ENCODE results near the gene RAPGEF1.

RAPGEF1 gene

DNA sequence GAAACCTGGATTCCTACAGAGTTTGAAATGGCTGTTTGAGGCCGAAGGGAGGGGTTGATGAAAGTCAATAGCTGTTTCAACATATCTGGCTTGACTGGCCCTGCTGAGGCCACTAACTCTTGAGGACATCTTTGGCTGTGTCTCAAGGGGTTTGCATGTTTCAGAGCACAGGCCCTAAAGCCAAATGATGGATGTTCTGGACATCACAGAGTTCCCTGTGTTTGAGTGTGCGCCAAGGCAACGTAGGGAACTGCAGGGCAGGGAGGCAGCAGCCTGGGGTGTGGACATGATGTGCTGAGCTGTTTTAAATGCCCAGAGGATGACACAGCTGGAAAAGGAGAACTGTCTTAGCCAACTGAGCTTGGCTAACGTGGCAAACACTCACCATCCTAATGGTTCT is 89.6 kb downstream of the RAPGEF1 start:
- no peak for DNase-seq (ENCODE audit: low spot score)

- DNase-seq (ENCODE audit: low spot score) = no peak
Measured at GRCh38 chr9:131649646-131650045, 90.2 kb downstream of the RAPGEF1 start.

- DNase-seq (ENCODE audit: low spot score) = no peak
Measured at GRCh38 chr9:131645078-131645776, 94.6 kb downstream of the RAPGEF1 start.

DNA sequence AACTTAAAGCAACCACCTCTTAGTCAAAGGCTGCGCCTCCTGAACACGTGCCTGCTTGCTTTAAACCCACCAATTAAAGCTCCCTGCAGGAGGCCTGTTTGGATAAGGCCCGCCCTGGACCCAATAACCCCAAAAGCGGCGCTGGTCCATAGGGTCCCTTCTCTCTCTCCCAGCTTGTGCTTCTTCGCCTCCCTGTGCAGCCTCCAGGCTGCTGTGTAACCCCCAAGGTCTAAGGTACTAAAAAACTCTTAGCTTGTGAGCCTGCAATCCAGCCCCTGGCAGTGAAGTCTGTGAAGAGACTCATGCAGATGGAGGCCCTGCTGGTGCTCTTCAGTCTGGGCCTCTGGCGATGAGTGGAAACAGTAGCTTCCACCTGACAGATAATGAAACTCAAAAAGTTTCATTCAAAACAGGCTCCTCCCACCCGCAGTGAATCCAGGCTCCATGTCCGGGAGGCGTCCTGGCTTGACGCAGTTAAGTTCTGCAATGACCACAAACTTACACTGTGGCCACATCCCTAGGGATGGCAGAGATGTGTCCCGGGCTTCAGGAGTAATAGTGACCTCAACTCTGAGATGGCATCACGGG is 97.3 kb downstream of the RAPGEF1 start:
- DNase-seq (ENCODE audit: low spot score) = no peak

DNA sequence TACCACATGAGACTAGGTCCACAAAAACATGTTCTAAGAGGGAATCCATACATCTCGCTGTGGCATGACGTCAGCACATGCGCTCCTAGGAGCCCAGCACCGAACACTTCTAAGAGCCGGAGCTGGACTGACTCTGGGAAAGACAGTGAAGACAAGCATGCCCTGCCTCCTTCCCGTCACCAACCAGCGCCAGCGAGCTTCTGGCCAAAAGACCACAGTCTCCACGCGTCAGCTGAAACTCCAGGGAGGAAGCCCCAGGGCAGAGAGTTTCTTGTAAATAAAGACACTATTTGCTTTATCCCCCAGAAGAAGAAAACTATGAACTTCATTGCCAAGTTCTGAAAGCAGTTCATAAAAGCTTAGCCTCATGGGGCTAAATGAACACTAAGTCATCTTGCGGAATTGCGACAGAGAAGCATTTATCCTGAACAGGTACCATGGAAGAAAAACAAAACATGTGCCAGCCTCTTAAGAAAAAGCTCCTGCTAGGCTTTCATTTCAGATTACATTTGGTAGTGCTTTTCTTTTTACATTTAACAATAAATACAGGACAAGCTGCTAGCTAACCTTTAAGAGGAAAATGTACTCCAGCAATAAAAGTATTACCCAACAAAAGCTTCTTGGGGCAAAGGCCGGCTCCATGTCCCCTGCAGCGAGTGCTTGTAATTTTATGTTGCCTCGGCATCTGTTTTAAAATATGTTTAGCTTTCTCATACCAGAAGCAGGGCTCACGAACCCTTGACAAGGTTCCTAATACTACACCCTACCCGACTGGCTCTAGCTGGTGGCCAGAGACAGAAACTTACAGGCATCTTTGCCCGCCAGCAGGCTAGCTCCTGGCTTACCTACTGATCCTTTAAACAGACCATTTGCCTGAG is 98.0 kb downstream of the RAPGEF1 start:
- peak; percentile 49 for DNase-seq (ENCODE audit: low spot score)

DNA sequence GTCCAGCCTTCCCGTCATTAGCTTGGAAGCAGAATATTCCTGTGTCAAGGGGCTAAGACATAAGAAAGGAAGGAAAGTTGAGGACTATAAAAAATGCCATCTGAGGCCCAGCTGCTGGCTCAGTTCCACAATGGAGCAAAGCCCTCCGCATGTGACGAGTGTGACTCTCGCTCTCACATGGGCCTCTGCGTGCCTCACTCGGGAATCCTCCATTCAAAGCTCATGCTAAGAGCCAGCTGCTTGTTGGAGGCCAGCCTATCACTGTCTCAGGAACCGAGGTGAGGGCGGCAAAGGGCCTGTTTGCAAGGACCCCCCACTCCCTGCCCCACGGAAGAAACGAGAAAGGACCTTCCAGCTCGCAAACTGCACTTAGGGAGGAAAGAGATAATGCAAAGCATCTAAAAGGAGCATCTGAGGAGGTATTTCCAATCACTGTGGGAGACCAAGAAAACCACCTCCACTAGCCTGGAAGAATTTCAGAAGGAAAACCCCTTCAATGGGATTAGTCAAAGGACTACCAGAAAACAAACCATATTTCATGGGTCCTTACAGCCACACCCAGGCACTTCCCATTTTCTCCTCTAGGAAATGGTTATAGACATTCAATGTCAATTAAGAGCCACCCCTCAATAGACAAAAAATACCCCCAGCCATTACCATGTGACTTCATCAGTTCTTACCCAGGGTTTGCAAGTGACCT is 99.3 kb downstream of the RAPGEF1 start:
- no peak for DNase-seq (ENCODE audit: low spot score)

DNA sequence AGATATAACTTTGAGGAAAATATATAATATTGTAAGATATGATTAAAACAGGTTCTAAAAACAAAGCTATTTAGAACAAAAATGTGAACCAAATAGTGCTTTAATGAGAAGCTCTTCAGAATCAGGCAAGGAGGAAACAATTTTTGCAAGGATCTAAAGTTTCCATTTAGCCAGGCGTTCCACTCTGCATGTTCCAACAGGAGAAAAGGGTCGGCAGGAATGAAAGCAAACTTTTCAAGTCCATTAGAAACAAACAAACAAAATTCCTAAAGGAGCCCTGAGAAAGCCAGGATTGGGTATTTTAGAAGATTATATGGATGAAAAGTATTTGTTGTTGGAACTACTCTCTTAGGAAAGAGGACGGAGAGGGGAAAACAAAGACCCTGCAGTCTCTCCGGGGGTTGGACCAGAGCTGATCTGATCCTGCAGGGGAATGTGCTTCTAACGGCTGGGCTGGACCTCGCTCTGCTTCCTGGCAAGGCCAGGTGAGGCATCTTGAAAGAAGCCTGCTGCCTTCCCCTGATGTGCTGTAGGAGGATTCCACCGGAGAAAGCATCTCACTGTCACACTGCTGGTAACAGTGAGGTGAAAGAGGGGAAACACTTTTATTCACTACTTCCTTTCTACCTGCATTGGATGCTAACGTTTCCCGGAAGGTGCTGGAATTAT is 100.0 kb downstream of the RAPGEF1 start:
- DNase-seq (ENCODE audit: low spot score) = no peak

DNA sequence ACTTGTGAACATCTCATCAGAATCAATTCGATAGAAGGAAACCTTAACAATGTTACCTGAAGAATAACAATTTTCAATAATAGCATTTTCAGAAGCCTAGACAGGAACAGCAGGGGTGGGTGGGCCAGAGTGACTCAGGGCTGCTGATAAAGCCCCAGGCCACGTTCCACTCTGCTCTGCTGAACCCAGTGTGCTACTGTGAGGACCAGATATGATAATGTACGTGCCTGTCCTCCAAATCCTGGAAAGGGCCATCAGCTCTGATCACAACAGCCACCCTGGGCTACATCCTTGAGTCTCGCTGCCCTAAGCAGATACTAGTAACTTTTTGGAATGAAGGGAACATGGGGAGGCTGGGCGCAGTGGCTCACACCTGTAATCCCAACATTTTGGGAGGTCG is 103.3 kb downstream of the RAPGEF1 start:
- DNase-seq (ENCODE audit: low spot score) = no peak

GRCh38 chr9:131635892-131636291 is 104.0 kb downstream of the RAPGEF1 start:
- no peak for DNase-seq (ENCODE audit: low spot score)

DNA sequence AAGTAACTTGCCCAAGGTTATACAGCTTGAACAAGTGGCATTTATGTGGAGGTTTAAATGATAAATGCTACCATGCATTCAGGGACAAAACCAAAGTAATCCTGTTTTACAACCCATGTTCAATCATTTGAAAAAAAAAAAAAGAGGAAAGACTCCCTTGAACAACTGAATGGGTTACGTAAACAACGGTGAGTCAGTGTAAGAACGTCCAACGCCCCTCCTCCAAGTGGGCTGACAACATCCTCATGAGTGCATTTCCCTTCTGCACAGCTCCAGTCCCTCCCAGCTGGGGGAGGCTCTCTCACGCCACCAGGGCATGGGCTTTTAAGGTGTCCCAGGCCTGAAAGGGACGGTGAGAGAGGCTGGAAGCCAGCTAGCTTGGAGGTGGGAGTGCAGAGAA is 104.6 kb downstream of the RAPGEF1 start:
- DNase-seq (ENCODE audit: low spot score) = peak; percentile 77

DNA sequence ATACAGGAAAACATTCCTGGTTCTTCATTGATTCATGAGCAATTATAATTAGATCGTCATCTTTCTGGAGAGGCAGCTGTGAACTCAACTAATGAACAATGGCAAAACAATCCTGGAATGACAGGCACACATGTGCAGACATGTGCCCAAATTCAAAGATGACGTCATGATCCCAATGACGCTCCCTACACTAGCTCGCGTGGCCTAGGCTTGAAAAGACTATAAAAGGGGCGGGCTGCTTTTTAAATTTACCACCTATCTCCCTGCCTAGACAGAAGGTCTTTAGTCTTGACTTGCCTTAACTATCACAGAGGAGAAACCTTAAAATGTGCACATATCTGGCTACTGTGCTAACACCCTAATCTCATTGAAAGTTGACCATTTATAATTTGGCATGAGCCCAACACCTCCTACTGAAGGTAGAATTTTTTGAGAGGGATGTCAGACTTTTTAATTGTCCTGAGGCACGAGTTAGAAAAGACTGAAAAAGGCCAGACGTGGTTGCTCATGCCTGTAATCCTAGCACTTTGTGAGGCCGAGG is 106.3 kb downstream of the RAPGEF1 start:
- DNase-seq (ENCODE audit: low spot score) = no peak

DNA sequence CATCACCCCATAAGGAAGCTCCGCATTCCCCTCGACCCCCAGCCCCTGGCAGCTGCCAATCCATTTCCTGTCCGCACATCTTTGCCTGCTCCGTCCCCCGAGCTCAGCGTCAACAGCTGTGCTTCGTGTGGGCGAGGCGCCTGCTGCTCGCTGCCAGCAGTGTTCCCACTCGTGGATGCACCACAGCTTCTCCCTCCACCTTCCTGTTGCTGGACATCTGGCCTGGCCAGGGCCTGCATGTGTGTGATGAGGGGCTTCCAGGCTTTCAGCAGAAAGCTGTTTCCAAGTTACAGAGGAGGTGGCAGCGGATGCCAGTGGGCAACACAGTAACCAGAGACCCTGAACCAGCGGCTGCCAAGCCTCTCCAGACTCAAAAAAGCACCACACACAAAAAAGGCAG is 108.6 kb downstream of the RAPGEF1 start:
- DNase-seq (ENCODE audit: low spot score) = no peak

DNA sequence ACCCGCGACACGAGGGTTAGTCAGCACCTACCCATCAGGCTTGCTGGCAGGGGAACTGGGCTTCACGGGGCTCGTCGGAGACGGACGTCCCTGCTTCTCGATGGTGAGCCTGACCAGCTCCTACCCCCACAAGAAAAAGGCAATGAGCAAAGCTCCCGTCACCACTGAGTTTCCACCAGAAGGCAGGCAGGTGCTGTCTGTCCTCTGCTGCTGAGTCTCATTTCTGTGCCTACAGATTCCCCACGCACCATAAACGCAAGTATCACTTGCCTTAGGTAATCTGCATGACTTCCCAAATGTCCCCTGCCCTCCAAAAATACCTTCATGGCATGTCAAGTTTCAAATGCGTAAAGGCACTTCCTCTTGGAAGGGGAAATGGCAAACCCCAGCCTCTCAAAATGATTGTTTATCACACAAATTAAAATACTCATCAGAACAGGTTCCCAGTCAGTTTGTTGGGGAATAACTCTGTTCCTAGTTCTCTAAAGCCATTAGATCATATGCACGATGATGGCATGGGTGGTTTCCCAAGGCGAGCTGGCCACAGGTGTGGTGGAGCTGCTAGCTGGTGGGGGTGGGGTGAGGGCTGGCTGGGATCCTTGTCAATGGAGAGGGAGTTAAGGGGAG is 109.6 kb downstream of the RAPGEF1 start:
- DNase-seq (ENCODE audit: low spot score) = peak; percentile 68

DNA sequence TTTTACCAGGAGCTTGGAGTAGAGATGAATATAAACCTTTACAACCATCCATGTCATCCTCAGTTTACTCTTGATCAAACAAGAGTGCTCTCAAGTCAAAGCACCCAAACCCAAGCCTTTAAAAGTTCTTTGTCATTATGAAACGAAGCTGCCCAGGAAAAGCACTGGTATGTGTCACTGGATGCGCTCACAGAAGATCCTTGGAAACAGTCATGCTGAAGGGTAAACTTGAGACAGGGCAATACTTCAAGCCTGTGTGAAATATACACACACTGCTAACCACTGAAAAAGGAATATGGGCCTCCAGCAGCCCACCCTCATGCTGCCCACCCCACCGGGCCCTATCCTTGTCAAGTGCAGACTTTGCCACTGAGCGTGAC is 110.1 kb downstream of the RAPGEF1 start:
- DNase-seq (ENCODE audit: low spot score) = no peak

GRCh38 chr9:131629226-131629500 is 110.7 kb downstream of the RAPGEF1 start:
- no peak for DNase-seq (ENCODE audit: low spot score)

DNA sequence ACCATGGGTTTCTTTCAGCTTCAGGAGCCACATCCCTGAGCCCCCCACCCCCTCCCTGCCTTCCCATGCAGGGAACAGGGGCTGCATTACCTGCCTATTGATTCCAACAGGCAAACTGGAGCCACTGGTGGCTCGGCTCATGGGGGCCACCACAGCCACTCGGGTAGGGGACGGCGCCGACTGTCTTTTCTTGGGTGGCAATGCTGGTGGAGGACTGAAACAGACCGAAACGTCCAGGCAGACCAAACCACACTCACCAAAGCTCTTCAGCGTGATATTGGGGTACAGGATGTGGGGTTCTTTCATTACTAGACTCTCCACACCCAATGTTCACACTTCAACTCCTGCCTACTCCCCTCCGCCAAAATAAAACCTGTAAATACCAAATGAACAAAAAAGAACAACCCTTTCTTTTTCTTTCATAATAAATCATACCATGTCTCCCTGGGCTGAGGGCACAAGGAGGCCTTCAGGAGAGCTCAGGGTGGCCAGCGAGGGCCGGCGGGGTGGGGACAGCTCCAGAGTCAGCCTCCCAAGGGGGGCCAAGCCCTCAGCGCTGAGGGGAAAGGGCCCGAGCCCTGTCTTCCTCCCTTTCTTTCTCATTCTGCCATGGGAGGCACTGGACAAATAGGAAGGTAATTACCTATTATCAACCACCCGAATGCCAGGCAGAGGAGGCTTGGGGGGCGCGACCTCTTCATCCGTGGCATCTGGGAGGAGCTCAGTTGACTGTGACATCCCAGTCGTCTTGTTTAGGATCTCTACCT is 111.2 kb downstream of the RAPGEF1 start:
- no peak for DNase-seq (ENCODE audit: low spot score)

GRCh38 chr9:131627648-131628458 is 112.0 kb downstream of the RAPGEF1 start:
- DNase-seq (ENCODE audit: low spot score) = no peak

DNA sequence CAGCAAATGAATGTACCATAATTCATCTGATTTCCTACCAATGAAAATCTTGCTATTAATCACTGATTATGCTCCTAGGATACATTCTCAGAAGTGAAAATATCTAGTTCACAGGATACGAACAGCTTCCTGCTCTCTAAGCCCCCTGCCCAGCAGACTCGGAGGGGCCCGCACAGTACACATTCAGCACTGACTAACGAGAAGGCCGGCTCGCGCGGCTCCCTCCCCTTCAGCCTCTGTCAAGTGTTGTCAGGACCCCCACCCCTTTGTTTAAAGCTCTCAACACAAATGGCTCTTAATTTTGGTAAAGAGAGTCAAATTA is 112.6 kb downstream of the RAPGEF1 start:
- DNase-seq (ENCODE audit: low spot score) = no peak

- DNase-seq (ENCODE audit: low spot score) = no peak
Measured at GRCh38 chr9:131625790-131626670, 113.8 kb downstream of the RAPGEF1 start.

All from pons (tissue), 1 donor.